ENCODE results near the gene GRAP.
"Not testable (repeated sequence)": the region's sequence is repeated elsewhere in the genome, so short reads cannot be mapped to it uniquely, and the experiment has no call there.

The GRAP gene

GRCh38 chr17:19046782-19047375, at the start of gene GRAP:
GRAP (minus strand) TSS chr17:19046957; CDS start chr17:19046926, 31 bp downstream.
- H3K9me3 ChIP-seq (ENCODE audit: control insufficient read depth, low read length); H3K4me3 ChIP-seq (ENCODE audit: low read length); H3K36me3 ChIP-seq (ENCODE audit: control insufficient read depth, insufficient read depth, low read length); H3K4me1 ChIP-seq (ENCODE audit: control insufficient read depth, insufficient read depth, low read length); H3K27me3 ChIP-seq (ENCODE audit: control insufficient read depth, insufficient read depth, low read length); H3K9ac ChIP-seq (ENCODE audit: low read length): not testable (repeated sequence)

GRCh38 chr17:19093684-19094438, 47.1 kb upstream of the GRAP start:
- not testable (repeated sequence) for H3K27me3 ChIP-seq (ENCODE audit: control insufficient read depth, insufficient read depth, low read length); H3K4me1 ChIP-seq (ENCODE audit: control insufficient read depth, insufficient read depth, low read length); H3K4me3 ChIP-seq (ENCODE audit: low read length); H3K9me3 ChIP-seq (ENCODE audit: control insufficient read depth, low read length); H3K9ac ChIP-seq (ENCODE audit: low read length); H3K36me3 ChIP-seq (ENCODE audit: control insufficient read depth, insufficient read depth, low read length)

GRCh38 chr17:19092737-19093683, 46.3 kb upstream of the GRAP start:
- not testable (repeated sequence) for H3K27me3 ChIP-seq (ENCODE audit: control insufficient read depth, insufficient read depth, low read length); H3K36me3 ChIP-seq (ENCODE audit: control insufficient read depth, insufficient read depth, low read length); H3K4me3 ChIP-seq (ENCODE audit: low read length); H3K4me1 ChIP-seq (ENCODE audit: control insufficient read depth, insufficient read depth, low read length); H3K9ac ChIP-seq (ENCODE audit: low read length); H3K9me3 ChIP-seq (ENCODE audit: control insufficient read depth, low read length)

DNA sequence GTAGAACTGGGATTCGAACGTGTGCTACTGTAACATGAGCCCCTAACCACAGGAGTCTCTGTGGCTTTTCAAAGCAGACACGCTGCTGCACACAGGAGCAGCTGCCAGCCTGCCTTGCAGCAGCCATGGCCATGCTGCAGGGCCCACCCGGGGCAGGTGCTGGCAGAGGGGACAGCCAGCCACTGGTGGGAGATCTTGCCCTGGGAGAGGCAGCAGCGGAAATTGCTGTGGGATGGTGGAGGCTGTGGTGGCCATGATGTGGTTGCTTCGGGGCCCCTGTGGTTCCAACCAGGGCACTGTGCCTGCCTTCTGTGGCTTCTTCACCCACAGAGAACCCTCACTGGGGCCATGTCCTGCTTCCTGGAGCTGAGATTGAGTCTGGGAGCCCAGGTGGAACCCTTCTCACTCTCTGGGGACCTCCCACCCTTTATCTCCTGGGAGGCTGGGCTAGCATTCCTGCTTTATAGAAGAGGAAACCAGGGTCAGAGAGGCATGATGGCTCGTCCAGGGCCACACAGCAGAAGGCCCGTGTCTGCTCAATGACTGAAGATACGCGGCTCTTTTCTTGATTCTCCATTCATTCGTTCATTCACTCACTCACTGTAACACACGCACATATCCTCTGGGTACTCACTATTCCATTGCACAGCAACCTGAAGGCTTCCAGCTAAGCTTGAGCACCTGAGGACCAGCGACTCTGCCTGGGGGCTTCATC, 43.5 kb upstream of the GRAP start:
- not testable (repeated sequence) for H3K4me1 ChIP-seq (ENCODE audit: control insufficient read depth, insufficient read depth, low read length); H3K9me3 ChIP-seq (ENCODE audit: control insufficient read depth, low read length); H3K9ac ChIP-seq (ENCODE audit: low read length); H3K27me3 ChIP-seq (ENCODE audit: control insufficient read depth, insufficient read depth, low read length); H3K36me3 ChIP-seq (ENCODE audit: control insufficient read depth, insufficient read depth, low read length); H3K4me3 ChIP-seq (ENCODE audit: low read length)

DNA sequence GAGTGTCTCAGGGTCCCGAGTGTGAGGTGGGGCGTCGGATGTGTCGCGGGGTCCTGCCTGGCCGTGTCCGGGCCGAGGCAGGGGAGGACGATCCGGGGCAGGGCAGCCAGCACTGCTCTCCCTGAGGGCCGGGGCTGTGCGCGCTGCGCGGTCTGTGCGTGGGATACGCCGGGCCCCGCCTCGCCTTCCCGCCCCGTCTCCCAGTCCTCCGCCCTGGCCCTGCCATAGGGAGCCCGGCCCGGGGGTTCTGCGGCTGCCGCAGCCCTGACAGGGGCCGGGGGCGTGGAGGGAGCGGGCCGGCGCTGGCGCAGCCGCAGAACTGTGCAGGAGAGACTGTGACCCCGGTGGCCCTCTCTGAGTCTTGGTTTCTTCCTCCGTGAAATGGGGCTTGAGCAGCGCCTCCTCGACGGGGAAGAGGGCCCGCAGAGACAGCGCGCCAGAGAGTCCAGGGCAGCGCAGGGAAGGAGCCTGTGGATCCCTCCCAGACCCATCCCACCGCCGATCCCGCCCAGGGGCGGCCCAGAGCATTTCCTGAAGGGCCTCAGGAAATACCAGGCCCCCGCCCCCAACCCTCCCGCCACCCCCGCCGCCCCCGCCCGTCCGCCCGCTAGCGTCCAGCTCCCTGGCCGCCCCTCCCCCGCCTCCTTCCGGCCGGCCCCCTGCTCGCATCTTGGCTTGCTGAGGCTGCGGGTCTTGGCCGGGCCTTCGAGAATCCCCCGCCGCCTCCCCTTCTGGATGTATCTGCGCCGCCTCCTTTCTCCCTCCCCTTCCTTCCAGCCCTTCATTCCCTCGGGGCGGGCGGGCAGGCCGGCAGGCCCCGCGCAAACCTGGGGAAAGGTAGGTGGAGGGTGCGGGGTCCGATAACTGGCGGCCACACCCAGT, 42.3 kb upstream of the GRAP start:
- not testable (repeated sequence) for H3K9me3 ChIP-seq (ENCODE audit: control insufficient read depth, low read length); H3K27me3 ChIP-seq (ENCODE audit: control insufficient read depth, insufficient read depth, low read length); H3K9ac ChIP-seq (ENCODE audit: low read length); H3K36me3 ChIP-seq (ENCODE audit: control insufficient read depth, insufficient read depth, low read length); H3K4me1 ChIP-seq (ENCODE audit: control insufficient read depth, insufficient read depth, low read length); H3K4me3 ChIP-seq (ENCODE audit: low read length)

DNA sequence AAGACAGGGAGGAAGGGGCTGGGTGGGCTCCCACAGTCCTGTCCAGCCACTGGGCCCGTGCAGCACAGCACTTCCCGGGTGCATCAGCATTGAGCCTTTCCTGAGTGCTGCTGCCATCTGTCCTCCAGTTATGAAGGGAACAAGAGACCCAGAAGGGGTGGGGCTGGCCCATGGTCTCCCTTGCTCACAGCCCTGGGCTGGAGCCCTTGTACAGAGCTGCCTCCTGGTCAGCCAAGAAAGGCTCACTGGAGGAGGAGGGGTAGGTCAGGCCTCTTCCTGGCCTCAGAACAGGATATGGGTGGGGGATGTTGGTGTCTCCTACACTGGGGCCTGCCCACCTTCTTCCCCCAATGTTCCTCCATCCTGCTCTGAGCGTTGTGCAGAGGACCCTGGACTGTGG, 30.6 kb upstream of the GRAP start:
- not testable (repeated sequence) for H3K4me1 ChIP-seq (ENCODE audit: control insufficient read depth, insufficient read depth, low read length); H3K27me3 ChIP-seq (ENCODE audit: control insufficient read depth, insufficient read depth, low read length); H3K9ac ChIP-seq (ENCODE audit: low read length); H3K4me3 ChIP-seq (ENCODE audit: low read length); H3K9me3 ChIP-seq (ENCODE audit: control insufficient read depth, low read length); H3K36me3 ChIP-seq (ENCODE audit: control insufficient read depth, insufficient read depth, low read length)

DNA sequence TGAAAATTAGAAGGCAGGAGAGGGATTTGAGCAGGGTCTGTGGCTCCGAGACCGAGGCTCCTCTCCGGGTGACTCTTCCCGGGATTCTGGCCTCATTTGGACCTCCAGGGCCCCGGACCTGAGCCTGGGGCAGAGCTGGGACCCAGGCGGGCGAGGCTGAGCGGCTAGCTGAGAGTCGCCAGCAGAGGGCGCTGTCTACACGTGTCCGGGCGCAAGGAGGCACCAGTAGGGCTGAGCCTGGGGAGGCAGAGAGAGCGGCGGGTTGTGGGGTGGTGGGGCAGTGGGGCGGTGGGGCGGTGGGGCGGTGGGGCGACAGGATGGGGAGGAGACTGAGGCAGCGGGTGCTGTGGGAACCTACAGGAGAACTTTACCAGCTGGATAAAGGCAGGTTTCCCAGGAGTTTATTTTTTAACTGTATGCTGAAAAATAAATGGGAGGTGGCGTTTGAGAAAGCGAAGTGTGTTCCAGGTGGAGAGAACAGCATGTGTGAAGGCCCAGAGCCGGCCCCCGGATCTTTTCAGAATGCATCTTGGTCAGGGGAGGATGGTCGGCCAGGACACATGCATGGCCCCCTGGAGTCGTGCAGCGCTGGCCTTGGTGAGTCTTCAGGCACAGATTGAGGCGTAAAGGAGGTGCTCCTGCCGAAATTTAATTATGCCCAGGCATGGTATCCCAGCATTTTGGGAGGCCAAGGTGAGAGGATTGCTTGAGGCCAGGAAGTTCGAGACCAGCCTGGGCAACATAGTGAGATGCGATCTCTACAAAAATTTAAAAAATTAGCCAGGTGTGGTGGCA, 29.8 kb upstream of the GRAP start:
- not testable (repeated sequence) for H3K4me3 ChIP-seq (ENCODE audit: low read length); H3K27me3 ChIP-seq (ENCODE audit: control insufficient read depth, insufficient read depth, low read length); H3K9ac ChIP-seq (ENCODE audit: low read length); H3K9me3 ChIP-seq (ENCODE audit: control insufficient read depth, low read length); H3K36me3 ChIP-seq (ENCODE audit: control insufficient read depth, insufficient read depth, low read length); H3K4me1 ChIP-seq (ENCODE audit: control insufficient read depth, insufficient read depth, low read length)

GRCh38 chr17:19070318-19071168, 23.8 kb upstream of the GRAP start:
- H3K4me1 ChIP-seq (ENCODE audit: control insufficient read depth, insufficient read depth, low read length); H3K9me3 ChIP-seq (ENCODE audit: control insufficient read depth, low read length); H3K4me3 ChIP-seq (ENCODE audit: low read length); H3K27me3 ChIP-seq (ENCODE audit: control insufficient read depth, insufficient read depth, low read length); H3K9ac ChIP-seq (ENCODE audit: low read length); H3K36me3 ChIP-seq (ENCODE audit: control insufficient read depth, insufficient read depth, low read length): not testable (repeated sequence)

GRCh38 chr17:19064378-19064777, 17.6 kb upstream of the GRAP start:
- not testable (repeated sequence) for H3K9ac ChIP-seq (ENCODE audit: low read length); H3K9me3 ChIP-seq (ENCODE audit: control insufficient read depth, low read length); H3K4me3 ChIP-seq (ENCODE audit: low read length); H3K4me1 ChIP-seq (ENCODE audit: control insufficient read depth, insufficient read depth, low read length); H3K36me3 ChIP-seq (ENCODE audit: control insufficient read depth, insufficient read depth, low read length); H3K27me3 ChIP-seq (ENCODE audit: control insufficient read depth, insufficient read depth, low read length)

DNA sequence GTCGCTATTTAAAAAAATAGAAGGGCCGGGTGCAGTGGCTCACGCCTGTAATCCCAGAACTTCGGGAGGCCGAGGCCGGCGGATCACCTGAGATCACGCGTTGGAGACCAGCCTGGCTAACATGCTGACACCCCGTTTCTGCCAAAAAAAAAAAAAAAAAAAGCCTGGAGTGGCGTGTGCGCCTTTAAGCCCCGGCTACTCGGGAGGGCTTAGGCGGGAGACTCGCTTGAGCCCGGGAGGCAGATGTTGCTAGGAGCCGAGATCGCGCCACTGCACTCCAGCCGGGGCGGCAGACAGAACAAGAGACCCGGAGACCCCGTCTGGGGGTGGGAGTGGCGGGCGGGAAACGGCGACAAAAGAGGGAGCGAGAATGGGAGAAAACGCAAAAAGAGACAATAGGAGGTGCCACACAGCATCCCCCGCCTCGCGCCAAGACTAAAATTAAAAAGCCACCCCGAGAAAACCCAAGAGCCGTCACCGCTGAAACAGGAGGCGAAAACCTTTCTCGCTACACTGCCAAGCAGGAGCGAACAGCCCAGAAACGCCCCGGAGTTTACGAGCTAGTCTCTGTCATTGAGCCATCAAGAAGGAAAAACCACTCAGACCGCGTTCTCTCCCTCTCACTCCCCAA, 16.7 kb upstream of the GRAP start:
- H3K9ac ChIP-seq (ENCODE audit: low read length); H3K27me3 ChIP-seq (ENCODE audit: control insufficient read depth, insufficient read depth, low read length); H3K4me1 ChIP-seq (ENCODE audit: control insufficient read depth, insufficient read depth, low read length); H3K36me3 ChIP-seq (ENCODE audit: control insufficient read depth, insufficient read depth, low read length); H3K9me3 ChIP-seq (ENCODE audit: control insufficient read depth, low read length); H3K4me3 ChIP-seq (ENCODE audit: low read length): not testable (repeated sequence)

Measured in mucosa of stomach (tissue), 1 donor.